Testis (tissue), 3 donors: Measurements from ENCODE around the gene RPL41. TPM values are rescaled to one million over a fixed set of nuclear protein-coding genes. Genes with fewer than 3 reads are reported as not detected.

Experiments used
- DNase-seq: peaks from one replicate; pipeline ENCODE4 v3.0.0-alpha.2; 2019
- H3K27ac ChIP-seq, 2 donors: fragments of 200-600 bp; sonication (generic); one replicate each; pipeline ENCODE4 v1.5.1; 2019
- H3K27me3 ChIP-seq: fragments of 200-600 bp; sonication (generic); one replicate; pipeline ENCODE4 v1.5.1; 2019
- H3K36me3 ChIP-seq: fragments of 200-600 bp; sonication (generic); one replicate; pipeline ENCODE4 v1.5.1; 2017; ENCODE audit warnings: low read depth; ENCODE audit errors: missing control alignments
- H3K4me1 ChIP-seq: fragments of 200-600 bp; sonication (generic); one replicate; pipeline ENCODE4 v1.5.1; 2019
- H3K4me3 ChIP-seq, 2 donors: fragments of 200-600 bp; sonication (generic); one replicate each; pipeline ENCODE4 v1.5.1; 2017 to 2019
- H3K9me3 ChIP-seq: fragments of 200-600 bp; sonication (generic); one replicate; pipeline ENCODE4 v1.5.1; 2017
- CTCF ChIP-seq, 3 experiments: fragments of 450-650 bp in 2 of 3; fragments of 200-600 bp in 1 of 3; sonication (generic) in 1 of 3; IDR thresholded peaks; one replicate each; pipeline ENCODE4 v1.5.1; 2016 to 2019; ENCODE audit warnings: antibody characterized with exemption in 3 of 3, mild to moderate bottlenecking in 2 of 3, moderate library complexity in 1 of 3
- POLR2A ChIP-seq: fragments of 450-650 bp; IDR thresholded peaks from one replicate; pipeline ENCODE4 v1.6.1; 2017; ENCODE audit warnings: antibody characterized with exemption, mild to moderate bottlenecking, moderate library complexity
- WGBS, 2 donors: methylation state at CpG; one replicate each; pipeline ENCODE4 v1.1.5; 2018; 5-methylcytosine and 5-hydroxymethylcytosine counted together
- intact Hi-C: fragments of 100-400 bp; cut with DNase I; formaldehyde crosslinking; loops from one replicate; pipeline ENCODE4 v1.15.1; 2023; ENCODE audit warnings: low total_unique reads
- polyA plus RNA-seq: library from polyadenylated mRNA; stranded (reverse); fragments of 350-450 nt; fragmentation: Illumina TruSeq; extraction: RNeasy Lipid Tissue Mini Kit (QIAGEN cat#74804); gene quantifications from one replicate; pipeline ENCODE4 v1.2.3, GENCODE V29; 2014; ENCODE audit warnings: low read depth, low replicate concordance; ENCODE audit not compliant: insufficient read depth
- total RNA-seq, 2 donors: library from RNA; depleted of rRNA; stranded (reverse); fragments of >200 nt; gene quantifications; one replicate each; pipeline ENCODE4 v1.2.3, GENCODE V29; 2016

Gene RPL41
- total and polyA plus RNA-seq, 3 donors from 2014 or later, result 1,066 to 2,323 (median 1,985) TPM

- intact Hi-C loops, result loop anchor here (5.0 kb wide), 1 partner anchor 34 kb away; no protein-coding TSS in a partner anchor
- no peaks in the 10 kb centered on the region for H3K36me3 ChIP-seq
- 0% methylated on average over 23 to 36 of the region's 49 CpGs for WGBS, 2 donors
Measured at GRCh38 chr12:56127888-56128669, 11.6 kb downstream of the RPL41 start, which contains the start of gene ESYT1. Gene ESYT1, plus strand, starts transcription at chr12:56128267. Its CDS starts 53 bp downstream, at chr12:56128320.

GRCh38 chr12:56128670-56129205, 12.3 kb downstream of the RPL41 start:
- 0 to 1% methylated on average over 17 to 20 of the region's 20 CpGs for WGBS, 2 donors
- H3K9me3 ChIP-seq, result no peaks in the 10 kb centered on the region
- TF ChIP-seq CTCF (IDR thresholded peaks at IDR 0.05) (no peak), POLR2A (no peak)
- peak overlapping the region; percentile 80 to 88 for H3K27ac ChIP-seq
- no peaks in the 10 kb centered on the region for H3K36me3 ChIP-seq
- peaks cover 26% of the 10 kb centered on the region for H3K4me1 ChIP-seq
- peak; percentile 36 for DNase-seq
- intact Hi-C loops, result loop anchor here (5.0 kb wide), 1 partner anchor 34 kb away; no protein-coding TSS in a partner anchor
- no peaks in the 10 kb centered on the region for H3K27me3 ChIP-seq
- H3K4me3 ChIP-seq, result peak overlapping the region; percentile 77

More at GRCh38 chr12:56127888-56128669, 11.6 kb downstream of the RPL41 start, which contains the start of gene ESYT1:
- H3K9me3 ChIP-seq, result no peaks in the 10 kb centered on the region
- DNase-seq, result peak; percentile 99
- H3K4me1 ChIP-seq, result peaks cover 26% of the 10 kb centered on the region
- H3K27ac ChIP-seq, result peak within 1 kb of the TSS; percentile 80 to 93
- H3K4me3 ChIP-seq, result peak within 1 kb of the TSS; percentile 77
- no peaks in the 10 kb centered on the region for H3K27me3 ChIP-seq
- TF ChIP-seq POLR2A (peak; percentile 96), CTCF (IDR thresholded peaks at IDR 0.05) (no peak)

- Histone ChIP-seq H3K27ac (peak overlapping the region; percentile 80 to 88), H3K9me3 (no peaks in the 10 kb centered on the region), H3K4me1 (peaks cover 26% of the 10 kb centered on the region), H3K4me3 (peak overlapping the region; percentile 77), H3K27me3 (no peaks in the 10 kb centered on the region), H3K36me3 (no peaks in the 10 kb centered on the region)
- 2% methylated on average over 19 to 29 of the region's 29 CpGs for WGBS, 2 donors
- TF ChIP-seq POLR2A (no peak), CTCF (IDR thresholded peaks at IDR 0.05) (no peak)
- DNase-seq, result peak; percentile 73
- intact Hi-C loops, result loop anchor here (5.0 kb wide), 1 partner anchor 33 kb away; no protein-coding TSS in a partner anchor
Measured at GRCh38 chr12:56129206-56129941, 12.9 kb downstream of the RPL41 start.

GRCh38 chr12:56129942-56130495, 13.6 kb downstream of the RPL41 start:
- no peak for DNase-seq
- Histone ChIP-seq H3K27ac (no peak overlapping the region), H3K4me1 (peaks cover 26% of the 10 kb centered on the region), H3K27me3 (no peaks in the 10 kb centered on the region), H3K9me3 (no peaks in the 10 kb centered on the region), H3K4me3 (no peak overlapping the region), H3K36me3 (no peaks in the 10 kb centered on the region)
- WGBS, 2 donors, result 45 to 66% methylated on average over 22 of the region's 22 CpGs
- intact Hi-C loops, result loop anchor here (5.0 kb wide), 1 partner anchor 32 kb away; no protein-coding TSS in a partner anchor
- no peak for TF ChIP-seq POLR2A
- no peak for TF ChIP-seq CTCF (IDR thresholded peaks at IDR 0.05)
